ENCODE measurements around the gene UBE2F. TPM values are rescaled to one million over a fixed set of nuclear protein-coding genes. Genes with fewer than 3 reads are reported as not detected.

Gene UBE2F
- total and polyA plus RNA-seq, 2 of the 13 experiments (the other 11 are each of a cell fraction or from before 2014, with no cell fraction given) = 35.4 to 73.1 TPM

GRCh38 chr2:238042849-238043584 lies 76.2 kb downstream of the UBE2F start:
- no peaks in the 10 kb centered on the region for H3K4me1 ChIP-seq (ENCODE audit: insufficient read depth, low read length)
- no peak overlapping the region for H2AFZ ChIP-seq (ENCODE audit: low read length)
- no peaks in the 10 kb centered on the region for H3K27me3 ChIP-seq (ENCODE audit: control insufficient read depth in 1 of 2, insufficient read depth in 2 of 2, low read length in 2 of 2)
- TF ChIP-seq MIXL1 (CRISPR knock-in tag; IDR thresholded peaks at IDR 0.05) (no peak), ZNF510 (CRISPR knock-in tag; IDR thresholded peaks at IDR 0.05; ENCODE audit: low read depth) (no peak), ZNF256 (CRISPR knock-in tag; conservative IDR thresholded peaks at IDR 0.05) (no peak), ZNF326 (CRISPR knock-in tag; IDR thresholded peaks at IDR 0.05; ENCODE audit: borderline replicate concordance) (no peak), HCFC1 (IDR thresholded peaks at IDR 0.05; ENCODE audit: low read depth, low read length) (no peak)
- TF ChIP-seq, protein P1, sequence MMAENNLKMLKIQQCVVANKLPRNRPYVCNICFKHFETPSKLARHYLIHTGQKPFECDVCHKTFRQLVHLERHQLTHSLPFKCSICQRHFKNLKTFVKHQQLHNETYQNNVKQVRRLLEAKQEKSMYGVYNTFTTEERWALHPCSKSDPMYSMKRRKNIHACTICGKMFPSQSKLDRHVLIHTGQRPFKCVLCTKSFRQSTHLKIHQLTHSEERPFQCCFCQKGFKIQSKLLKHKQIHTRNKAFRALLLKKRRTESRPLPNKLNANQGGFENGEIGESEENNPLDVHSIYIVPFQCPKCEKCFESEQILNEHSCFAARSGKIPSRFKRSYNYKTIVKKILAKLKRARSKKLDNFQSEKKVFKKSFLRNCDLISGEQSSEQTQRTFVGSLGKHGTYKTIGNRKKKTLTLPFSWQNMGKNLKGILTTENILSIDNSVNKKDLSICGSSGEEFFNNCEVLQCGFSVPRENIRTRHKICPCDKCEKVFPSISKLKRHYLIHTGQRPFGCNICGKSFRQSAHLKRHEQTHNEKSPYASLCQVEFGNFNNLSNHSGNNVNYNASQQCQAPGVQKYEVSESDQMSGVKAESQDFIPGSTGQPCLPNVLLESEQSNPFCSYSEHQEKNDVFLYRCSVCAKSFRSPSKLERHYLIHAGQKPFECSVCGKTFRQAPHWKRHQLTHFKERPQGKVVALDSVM (CRISPR knock-in tag; IDR thresholded peaks at IDR 0.05) = no peak
- H3K27ac ChIP-seq (ENCODE audit: extremely low read length, insufficient read depth, low read length) = no peak overlapping the region
- no peak overlapping the region for H3K4me2 ChIP-seq (ENCODE audit: low read depth, low read length)
- H3K9me3 ChIP-seq (ENCODE audit: low read length) = no peaks in the 10 kb centered on the region
- ATAC-seq = no peak
- no peak overlapping the region for H3K4me3 ChIP-seq (replicated peaks in 1 of 3; ENCODE audit: insufficient read depth in 1 of 3, low read depth in 2 of 3, low read length in 3 of 3)
- FAIRE-seq = no peak
- intact Hi-C loops (cut with micrococcal nuclease; ENCODE audit: unreplicated experiment) (no loop called here), in situ Hi-C loops (cut with HindIII; ENCODE audit: extremely low pct_ligation_motif_present, low pct_unique_long_range_greater_than_20kb) (no loop called here)
- WGBS (ENCODE audit: low lambda C conversion rate) = 90% methylated on average over 6 of the region's 6 CpGs
- peaks cover 14 to 49% of the 10 kb centered on the region in 2 experiments for H3K36me3 ChIP-seq (replicated peaks in 1 of 2; ENCODE audit: control insufficient read depth in 1 of 2, insufficient read depth in 2 of 2, low read length in 2 of 2)
- CTCF ChIA-PET (ENCODE audit: low intra/inter-chr PET ratio, low total read pairs) = no interaction called here
- no TSS peak for BruUV-seq (replicated peaks)
- no peak overlapping the region for H3K9ac ChIP-seq (ENCODE audit: insufficient read depth, low read depth, low read length)
- no peak for DNase-seq (ENCODE audit: low spot score)
- POLR2A ChIA-PET = no interaction called here
- H3K79me2 ChIP-seq (ENCODE audit: insufficient read depth, low read length) = no peaks in the 10 kb centered on the region
- H4K20me1 ChIP-seq (ENCODE audit: insufficient read depth, low read length) = no peaks in the 10 kb centered on the region

- no peak for DNase-seq (ENCODE audit: low spot score)
- Histone ChIP-seq H3K36me3 (replicated peaks in 1 of 2; ENCODE audit: control insufficient read depth in 1 of 2, insufficient read depth in 2 of 2, low read length in 2 of 2) (peaks cover 11 to 41% of the 10 kb centered on the region in 2 experiments), H3K79me2 (ENCODE audit: insufficient read depth, low read length) (no peaks in the 10 kb centered on the region), H3K9me3 (ENCODE audit: low read length) (no peaks in the 10 kb centered on the region), H3K4me1 (ENCODE audit: insufficient read depth, low read length) (no peaks in the 10 kb centered on the region), H3K27ac (ENCODE audit: extremely low read length, insufficient read depth, low read length) (no peak overlapping the region), H3K4me3 (replicated peaks in 1 of 3; ENCODE audit: insufficient read depth in 1 of 3, low read depth in 2 of 3, low read length in 3 of 3) (no peak overlapping the region), H3K4me2 (ENCODE audit: low read depth, low read length) (no peak overlapping the region), H3K9ac (ENCODE audit: insufficient read depth, low read depth, low read length) (no peak overlapping the region), H4K20me1 (ENCODE audit: insufficient read depth, low read length) (no peaks in the 10 kb centered on the region), H2AFZ (ENCODE audit: low read length) (no peak overlapping the region), H3K27me3 (ENCODE audit: control insufficient read depth in 1 of 2, insufficient read depth in 2 of 2, low read length in 2 of 2) (no peaks in the 10 kb centered on the region)
- POLR2A ChIA-PET = interaction anchor here (1.1 kb wide), 1 partner anchor 17 kb away, joined by 3 read pairs; the partner anchor contains the start of gene SCLY
- WGBS (ENCODE audit: low lambda C conversion rate) = 95% methylated on average over 6 of the region's 6 CpGs
- BruUV-seq (replicated peaks) = no TSS peak
- in situ Hi-C loops (cut with HindIII; ENCODE audit: extremely low pct_ligation_motif_present, low pct_unique_long_range_greater_than_20kb) = no loop called here
- no peak for ATAC-seq
- FAIRE-seq = no peak
- intact Hi-C loops (cut with micrococcal nuclease; ENCODE audit: unreplicated experiment) = no loop called here
- TF ChIP-seq RBM22 (optimal IDR thresholded peaks at IDR 0.05; ENCODE audit: low read length) (peak; percentile 24), HNF4A (CRISPR knock-in tag; IDR thresholded peaks at IDR 0.05) (no peak)
- CTCF ChIA-PET (ENCODE audit: low intra/inter-chr PET ratio, low total read pairs) = no interaction called here
Measured at GRCh38 chr2:238043851-238044250, 77.0 kb downstream of the UBE2F start.
